Measurements from ENCODE around the gene PSAT1. TPM values are rescaled to one million over a fixed set of nuclear protein-coding genes. Genes with fewer than 3 reads are reported as not detected.

Gene PSAT1
- total RNA-seq, 2 donors from 2014 or later, result 21.8 to 49.3 TPM

GRCh38 chr9:78370991-78371390 lies 74.1 kb downstream of the PSAT1 start:
- intact Hi-C loops (cut with DNase I), result no loop called here
- no peak for DNase-seq
- no peak overlapping the region for H3K4me3 ChIP-seq
- 68 to 70% methylated on average over 7 of the region's 7 CpGs for WGBS, 2 donors
- no peaks in the 10 kb centered on the region for H3K36me3 ChIP-seq (replicated peaks in 1 of 2; ENCODE audit: insufficient read depth in 1 of 2, low read depth in 2 of 2)
- ATAC-seq, result no peak
- no peak overlapping the region for H3K27ac ChIP-seq
- no peaks in the 10 kb centered on the region for H3K27me3 ChIP-seq
- no peaks in the 10 kb centered on the region for H3K4me1 ChIP-seq
- H3K9me3 ChIP-seq, result no peaks in the 10 kb centered on the region
- TF ChIP-seq POLR2A (IDR thresholded peaks at IDR 0.05) (no peak), CTCF (IDR thresholded peaks at IDR 0.05) (no peak)

DNA sequence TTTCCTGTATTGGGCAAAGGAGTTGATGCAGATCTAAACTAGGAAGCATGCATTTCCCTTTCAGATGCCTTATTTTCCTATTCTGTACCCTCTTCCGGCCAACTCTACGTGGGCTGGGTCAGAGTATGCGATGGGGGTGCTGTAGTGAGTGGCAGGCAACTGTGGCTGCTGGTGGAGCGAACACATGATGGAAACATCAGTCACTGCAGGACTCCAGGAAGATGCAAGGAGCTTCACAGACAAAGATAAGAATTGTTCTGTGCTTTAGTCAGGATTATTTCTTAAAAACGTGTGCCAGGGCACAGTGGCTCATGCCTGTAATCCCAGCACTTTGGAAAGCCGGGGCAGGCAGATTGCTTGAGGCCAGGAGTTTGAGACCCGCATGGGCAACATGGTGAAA lies 75.1 kb downstream of the PSAT1 start:
- no peak for ATAC-seq
- 63 to 77% methylated on average over 7 of the region's 7 CpGs for WGBS, 2 donors
- TF ChIP-seq CTCF (IDR thresholded peaks at IDR 0.05) (no peak), POLR2A (IDR thresholded peaks at IDR 0.05) (no peak)

More for the DNA sequence above, 75.1 kb downstream of the PSAT1 start:
- H3K36me3 ChIP-seq (replicated peaks in 1 of 2; ENCODE audit: insufficient read depth in 1 of 2, low read depth in 2 of 2), result no peaks in the 10 kb centered on the region
- H3K27ac ChIP-seq, result no peak overlapping the region
- no peaks in the 10 kb centered on the region for H3K9me3 ChIP-seq
- intact Hi-C loops (cut with DNase I), result no loop called here
- no peak for DNase-seq
- no peak overlapping the region for H3K4me3 ChIP-seq
- H3K27me3 ChIP-seq, result no peaks in the 10 kb centered on the region
- H3K4me1 ChIP-seq, result no peaks in the 10 kb centered on the region

Other genes starting within 250 kb of the PSAT1 start
- gene CEP78, start 61.0 kb upstream of the PSAT1 start, total RNA-seq, result 1 to 10 TPM; 5.6 to 9.6 TPM